Activated CD8-positive, alpha-beta memory T cell treated with anti-CD3 and anti-CD28 coated beads for 36 hours (primary cell): ENCODE measurements around the gene SLC17A7. TPM values are rescaled to one million over a fixed set of nuclear protein-coding genes. Genes with fewer than 3 reads are reported as not detected.

Source experiments
- CTCF ChIA-PET: fragments of 350-600 bp; sonication (Branson Sonifier 250); formaldehyde crosslinking; loops from one replicate; lab custom pipeline; 2021; ENCODE audit warnings: antibody characterized with exemption; lab: Charles Lee
- POLR2A ChIA-PET: fragments of 350-600 bp; sonication (Branson Sonifier 250); formaldehyde crosslinking; loops from one replicate; lab custom pipeline; 2021; ENCODE audit warnings: antibody characterized with exemption; lab: Charles Lee
- total RNA-seq, 2 experiments: library from RNA; stranded (reverse); gene quantifications; one replicate each; pipeline ENCODE4 v1.2.3, GENCODE V29; 2021

SLC17A7 gene
- total RNA-seq, 2 experiments from 2014 or later = not detected

DNA sequence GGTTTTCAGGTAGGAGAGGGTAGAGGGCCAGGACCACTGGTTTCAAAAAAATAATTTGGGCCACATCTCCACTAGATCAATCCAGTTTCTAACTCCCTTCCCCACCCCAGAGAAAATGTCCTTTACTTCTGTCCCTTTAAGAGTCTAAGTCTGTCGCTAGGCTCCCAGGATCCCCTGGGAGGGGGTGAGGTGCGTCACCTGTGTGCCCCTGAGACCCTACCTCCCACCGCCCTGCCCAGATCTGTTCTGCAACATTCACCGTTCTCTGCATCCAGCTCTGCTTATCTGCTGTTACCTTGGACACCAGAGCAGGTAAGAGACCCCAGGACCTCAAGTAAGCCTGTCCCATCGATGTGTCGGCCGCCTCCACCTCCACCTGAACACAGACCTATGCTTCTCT, 16.1 kb downstream of the SLC17A7 start, which contains the start of gene GFY:
GFY (plus strand) TSS at position 211 of the 400 bp plus-strand sequence. CDS start 1,043 bp downstream, outside the sequence.
- POLR2A ChIA-PET = no interaction called here
- CTCF ChIA-PET = no interaction called here

DNA sequence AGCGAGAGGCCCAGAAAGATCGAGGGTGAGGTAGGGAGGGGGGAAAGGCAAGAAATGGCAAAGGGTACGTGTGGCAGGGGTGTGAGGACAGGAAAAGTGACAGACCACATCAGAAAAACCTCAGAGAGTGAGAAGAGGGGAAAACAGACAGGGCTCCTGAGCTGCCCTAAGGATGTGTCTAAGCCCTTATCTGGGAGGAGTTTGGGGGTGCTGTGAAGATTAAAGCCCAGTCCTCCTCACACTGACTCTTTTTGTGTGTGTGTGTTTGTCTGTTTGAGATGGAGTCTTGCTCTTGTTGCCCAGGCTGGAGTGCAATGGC, 17.4 kb downstream of the SLC17A7 start:
- POLR2A ChIA-PET = interaction anchor here (0.9 kb wide), 1 partner anchor 28 kb away, joined by 3 read pairs; the partner anchor contains the start of gene PIH1D1
- CTCF ChIA-PET = interaction anchor here (0.7 to 1.0 kb wide), 2 partner anchors 93 to 154 kb away, joined by 4 read pairs; no protein-coding TSS in a partner anchor

DNA sequence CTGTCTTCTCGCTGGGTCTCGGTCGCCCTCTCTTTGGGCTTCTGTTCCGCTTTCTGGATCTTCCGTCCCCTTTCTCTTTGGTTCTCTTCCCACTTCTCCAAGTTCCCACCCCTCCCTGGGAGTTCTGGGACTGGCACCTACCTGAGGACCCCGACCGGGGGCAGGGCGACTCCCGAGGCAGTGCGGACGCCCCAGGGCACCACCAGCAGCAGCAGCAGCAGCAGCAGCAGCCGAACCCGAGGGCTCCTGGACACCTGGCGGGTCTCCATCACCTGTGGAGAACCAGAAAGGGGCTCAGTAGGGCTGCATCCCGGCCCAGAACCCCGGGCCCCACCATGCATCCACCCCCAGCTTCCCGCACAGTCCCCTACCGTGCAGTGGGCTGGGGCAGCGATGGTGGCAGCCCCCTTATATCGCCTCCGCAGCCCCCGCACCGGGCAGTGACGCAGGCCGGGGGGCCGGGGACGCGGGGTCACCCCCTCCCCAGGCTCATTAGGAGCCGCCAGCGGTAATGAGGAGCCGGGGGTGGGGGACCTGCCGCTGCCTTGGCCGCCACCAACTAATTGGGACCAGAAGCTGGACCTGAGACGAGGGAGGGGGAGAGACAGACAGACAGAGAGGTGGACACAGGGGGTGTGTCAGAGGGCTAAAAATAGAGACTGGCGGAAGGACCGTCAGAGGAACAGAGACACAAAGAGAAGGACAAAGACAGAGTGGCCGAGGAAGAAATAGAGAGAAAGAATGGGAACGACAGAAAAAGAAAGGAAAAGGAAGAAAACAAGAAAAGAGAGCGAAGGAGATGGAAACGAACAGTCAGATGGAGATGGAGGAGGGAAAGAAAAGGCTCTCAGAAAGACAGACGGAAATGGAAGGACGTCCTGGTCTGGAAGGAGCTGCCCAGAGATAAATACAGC, 18.0 kb downstream of the SLC17A7 start, which contains the start of gene PTH2:
PTH2 (minus strand) TSS at position 371 of the 914 bp plus-strand sequence; CDS start at position 269, 102 bp downstream.
- ChIA-PET CTCF (interaction anchor here (1.0 kb wide), 1 partner anchor 93 kb away, joined by 4 read pairs; no protein-coding TSS in a partner anchor), POLR2A (no interaction called here)

DNA sequence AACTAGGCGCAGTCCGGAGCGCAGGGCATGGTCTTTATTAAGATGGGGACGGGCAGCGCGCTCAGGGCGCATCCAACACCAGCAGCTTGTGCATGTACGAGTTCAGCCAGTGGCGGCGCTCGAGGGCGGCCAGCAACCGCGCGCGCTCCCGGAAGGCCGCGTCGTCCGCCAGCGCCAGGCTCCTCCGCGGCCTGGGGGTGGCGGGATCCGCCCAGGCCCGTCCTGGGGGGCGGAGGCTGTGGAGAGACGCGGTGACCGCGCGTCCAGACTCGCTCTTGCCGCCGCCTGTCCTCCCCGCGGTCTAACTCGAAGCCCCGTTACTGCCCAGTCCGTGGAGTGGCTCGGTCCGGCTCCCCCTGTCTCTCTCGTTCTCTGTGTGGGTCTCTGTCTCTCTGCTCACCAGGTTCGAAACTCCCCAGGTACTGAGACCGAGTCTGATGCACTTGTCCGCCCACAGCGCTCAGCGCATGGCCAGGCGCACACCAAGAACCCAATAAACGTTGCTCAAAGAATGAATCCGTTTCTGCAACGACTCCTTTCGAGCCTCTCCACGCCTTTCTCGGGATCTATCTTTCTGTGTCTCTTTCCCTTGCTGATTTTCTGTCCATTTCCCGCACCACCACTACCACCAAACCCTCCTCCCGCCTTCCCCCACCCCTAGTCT, 18.8 kb downstream of the SLC17A7 start:
- ChIA-PET POLR2A (no interaction called here), CTCF (no interaction called here)

DNA sequence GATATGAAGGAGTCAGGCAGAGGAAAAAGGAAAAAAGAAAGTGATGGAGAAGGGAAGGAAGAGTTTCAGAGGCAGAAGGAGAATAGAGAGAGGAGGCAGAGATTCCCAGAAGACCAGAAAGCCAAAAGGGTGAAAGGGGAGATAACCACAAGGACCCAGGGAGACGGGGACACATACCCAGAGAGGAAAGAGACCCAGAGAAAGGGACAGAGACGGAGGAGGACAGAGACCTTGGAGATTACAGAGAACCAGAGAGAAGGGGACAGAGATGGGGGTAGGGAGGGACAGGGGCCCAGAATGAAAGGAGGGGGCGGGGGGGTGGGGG, 19.5 kb downstream of the SLC17A7 start:
- CTCF ChIA-PET = no interaction called here
- POLR2A ChIA-PET = no interaction called here

DNA sequence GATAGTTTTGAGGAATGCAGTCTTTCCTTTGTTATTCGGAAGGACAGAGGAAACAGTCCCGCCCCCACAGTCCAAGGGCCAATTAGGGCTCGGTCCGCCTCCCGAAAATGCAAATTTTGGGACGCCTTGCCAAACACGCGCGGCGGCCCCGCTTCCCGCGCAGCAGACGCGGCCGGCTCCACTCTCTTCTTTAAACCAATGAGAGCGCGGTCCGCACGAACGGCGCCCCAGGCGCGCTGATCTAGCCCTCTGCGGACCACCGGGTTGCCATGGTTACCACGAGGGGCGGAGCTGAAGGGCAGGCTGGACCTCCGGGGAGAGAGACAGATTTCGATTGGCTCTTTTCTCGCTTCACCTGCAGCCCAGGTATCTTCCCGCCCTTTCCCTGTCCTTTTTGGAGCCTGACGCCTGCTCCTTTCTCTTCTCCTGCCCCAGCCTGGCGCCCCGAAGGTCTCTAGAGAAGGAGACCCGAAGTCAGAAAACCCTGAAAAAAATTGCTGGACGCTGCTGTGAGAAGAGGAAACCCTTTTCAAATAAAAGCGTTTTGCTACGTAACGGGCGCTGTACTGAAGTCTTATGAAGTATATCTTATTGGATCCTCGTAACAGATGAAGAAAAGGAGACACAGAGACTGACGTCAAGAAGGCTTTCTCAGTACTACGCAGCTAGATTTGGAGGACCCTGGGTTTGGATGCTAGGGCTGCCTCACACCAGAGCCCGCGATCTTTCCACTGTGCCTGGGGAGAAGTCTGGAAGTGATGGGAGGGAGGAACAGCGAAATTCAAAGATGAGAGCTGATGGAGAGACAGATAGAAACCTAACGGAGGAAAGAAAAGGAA, 20.1 kb downstream of the SLC17A7 start:
- ChIA-PET CTCF (no interaction called here), POLR2A (no interaction called here)

DNA sequence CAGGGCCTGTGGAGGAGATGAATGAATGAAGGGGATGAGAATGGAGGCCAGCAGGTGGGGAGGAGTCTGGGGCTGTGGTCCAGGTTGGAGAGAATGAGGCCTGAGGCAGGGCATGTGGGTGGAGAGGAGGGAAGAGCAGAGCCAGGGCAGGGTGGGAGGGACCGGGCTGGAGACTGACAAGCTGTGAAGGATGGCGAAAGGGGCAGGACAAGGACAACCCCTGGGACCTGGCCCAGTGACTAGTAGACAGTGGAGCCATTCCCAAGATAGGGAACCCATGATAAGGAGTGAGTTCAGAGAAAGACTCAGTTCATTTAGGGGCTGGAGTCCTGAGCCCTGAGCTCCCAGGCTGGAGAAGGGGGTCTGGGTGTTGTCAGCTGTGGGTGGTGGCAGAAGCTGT, 21.1 kb downstream of the SLC17A7 start:
- ChIA-PET CTCF (interaction anchor here (0.5 to 0.6 kb wide), 2 partner anchors 332 to 351 kb away, joined by 3 read pairs; no protein-coding TSS in a partner anchor), POLR2A (no interaction called here)

DNA sequence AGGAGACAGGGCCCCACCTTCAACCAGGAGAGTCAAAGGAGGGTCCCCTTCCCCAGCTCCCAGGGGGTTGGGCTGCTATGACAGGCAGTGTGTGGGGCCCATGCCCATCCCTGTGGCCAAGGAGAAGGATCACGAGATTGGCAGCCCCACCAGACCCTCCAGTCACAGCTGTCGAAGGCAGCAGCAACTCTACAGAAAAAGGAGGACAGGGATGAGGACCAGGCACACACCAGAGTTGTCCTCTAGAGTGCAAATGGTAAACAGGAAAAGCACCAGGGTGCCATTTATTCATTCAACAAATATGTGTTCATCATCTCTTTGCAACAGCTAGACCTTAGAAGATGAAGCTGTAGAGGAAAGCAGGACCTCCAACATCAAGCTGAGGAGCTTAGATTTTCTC, 22.2 kb downstream of the SLC17A7 start:
- POLR2A ChIA-PET = no interaction called here

DNA sequence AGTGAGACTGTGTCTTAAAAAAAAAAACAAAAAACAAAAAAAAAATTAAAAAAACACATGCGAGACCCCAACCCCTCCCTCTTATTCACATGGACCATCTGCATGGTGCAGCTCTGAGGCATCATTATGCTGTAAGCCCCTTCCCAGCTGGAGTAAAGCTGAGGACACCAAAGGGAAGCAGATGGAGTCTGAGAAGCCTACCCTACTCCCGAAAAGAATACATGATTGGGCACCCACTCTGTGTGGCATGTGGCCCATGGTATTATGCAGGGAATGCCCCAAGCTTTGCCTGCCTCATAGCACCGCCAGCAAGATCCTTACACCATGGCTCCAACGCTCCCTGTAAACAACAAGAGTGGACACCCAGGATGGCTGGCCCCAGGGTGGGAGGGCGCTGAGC, 22.8 kb downstream of the SLC17A7 start:
- CTCF ChIA-PET = interaction anchor here (0.8 to 1.5 kb wide), 3 partner anchors 13 to 27 kb away, joined by 3 to 4 read pairs (median 3); no protein-coding TSS in a partner anchor
- POLR2A ChIA-PET = no interaction called here

More for the DNA sequence above, 22.2 kb downstream of the SLC17A7 start:
- CTCF ChIA-PET = interaction anchor here (0.8 to 1.5 kb wide), 3 partner anchors 14 to 27 kb away, joined by 3 to 4 read pairs (median 3); no protein-coding TSS in a partner anchor

DNA sequence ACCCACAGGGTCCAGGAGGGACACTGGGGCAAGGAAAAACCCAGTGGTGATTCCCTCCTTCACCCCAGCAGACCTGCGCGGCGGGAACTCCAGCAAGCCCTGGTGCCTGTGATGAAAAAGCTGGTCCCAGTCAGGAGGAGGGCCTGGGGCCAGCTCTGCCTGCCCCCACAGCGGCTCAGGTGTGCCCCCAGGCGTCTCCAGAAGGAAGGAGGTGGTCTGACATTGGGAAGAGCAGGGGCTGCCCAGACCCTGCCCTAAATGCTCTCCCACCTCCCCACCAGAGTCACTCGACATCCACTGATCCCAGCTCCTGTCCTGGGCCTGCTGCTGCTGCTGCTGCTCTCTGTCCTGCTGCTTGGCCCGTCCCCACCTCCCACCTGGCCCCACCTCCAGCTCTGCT, 24.2 kb downstream of the SLC17A7 start:
- POLR2A ChIA-PET = no interaction called here
- CTCF ChIA-PET = interaction anchor here (0.8 to 1.3 kb wide), 2 partner anchors 12 to 56 kb away, joined by 3 read pairs; no protein-coding TSS in a partner anchor

DNA sequence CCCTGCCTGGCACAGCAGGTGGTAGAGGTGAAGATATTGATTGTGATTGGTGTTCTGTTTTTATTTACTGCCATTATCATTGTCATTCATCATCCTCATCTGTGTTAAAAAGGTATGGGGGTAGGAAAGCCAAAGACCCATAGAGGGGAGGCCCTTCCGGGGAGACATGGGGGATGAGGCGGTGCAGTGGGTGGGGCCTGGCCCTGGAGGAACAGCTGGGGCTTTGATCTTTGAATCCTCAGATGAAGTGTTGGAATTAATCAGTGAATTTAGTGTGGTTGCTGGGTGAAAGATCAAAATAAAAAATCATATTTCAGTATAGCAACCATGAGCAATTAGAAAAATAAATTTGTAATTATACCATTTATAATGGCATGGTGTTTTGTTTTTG, 25.5 kb downstream of the SLC17A7 start:
- POLR2A ChIA-PET = no interaction called here
- CTCF ChIA-PET = interaction anchor here (1.3 kb wide), 1 partner anchor 58 kb away, joined by 3 read pairs; no protein-coding TSS in a partner anchor

DNA sequence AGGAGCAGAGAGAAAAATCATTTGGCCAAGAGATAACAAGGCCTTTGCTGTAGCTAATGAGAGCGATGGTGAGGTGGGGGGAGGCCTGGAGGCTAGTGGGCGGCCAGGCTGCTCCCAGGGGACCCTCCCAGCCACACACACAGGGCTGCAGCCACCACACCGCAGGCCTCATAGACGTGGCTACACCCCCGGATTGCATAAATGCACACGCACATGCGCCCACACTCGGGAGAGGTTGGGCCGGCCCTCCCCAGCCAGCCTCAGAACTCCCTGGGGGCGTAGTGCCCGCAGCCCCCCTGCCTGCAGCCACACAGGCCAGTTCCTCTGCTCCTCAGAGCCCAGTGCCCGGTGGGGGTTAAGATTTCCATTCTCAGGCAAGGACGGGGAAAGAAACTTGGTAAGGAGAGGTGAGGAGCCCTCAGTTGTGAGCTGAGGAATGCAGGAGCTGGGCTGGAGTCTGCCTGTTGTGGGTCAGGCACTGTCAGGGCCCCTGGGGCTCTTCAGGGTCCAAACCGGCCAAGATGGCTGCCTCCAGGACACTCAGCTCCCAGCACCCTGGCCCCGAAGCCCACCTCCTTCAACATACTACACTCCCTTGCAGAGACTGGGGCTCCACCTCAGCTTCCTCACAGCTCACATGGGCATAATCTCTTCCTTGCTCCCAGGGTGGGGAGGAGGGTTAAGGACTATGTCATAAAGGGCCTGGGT, 26.1 kb downstream of the SLC17A7 start:
- CTCF ChIA-PET = interaction anchor here (0.6 to 1.3 kb wide), 2 partner anchors 47 to 58 kb away, joined by 3 read pairs; no protein-coding TSS in a partner anchor
- POLR2A ChIA-PET = no interaction called here

DNA sequence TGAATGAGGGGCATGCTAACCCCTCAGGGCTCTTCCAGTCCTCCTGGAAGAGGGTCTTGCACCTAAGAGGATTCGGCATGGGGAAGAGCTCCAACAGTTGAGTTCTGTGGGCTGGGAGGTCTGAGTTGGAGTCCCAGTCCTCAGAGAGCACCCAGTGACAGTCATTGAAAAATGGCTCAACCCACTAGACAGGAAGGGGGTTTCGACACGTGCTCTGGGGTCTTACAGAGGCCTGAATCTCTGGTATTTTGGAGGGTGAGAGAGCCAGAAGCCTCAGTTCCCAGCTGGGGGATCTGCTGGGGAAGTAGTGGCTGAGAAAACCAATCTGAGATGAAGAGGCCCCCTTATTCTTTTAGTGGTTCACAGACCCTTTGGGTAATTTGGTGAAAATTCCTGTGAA, 27.1 kb downstream of the SLC17A7 start:
- ChIA-PET POLR2A (no interaction called here), CTCF (no interaction called here)

DNA sequence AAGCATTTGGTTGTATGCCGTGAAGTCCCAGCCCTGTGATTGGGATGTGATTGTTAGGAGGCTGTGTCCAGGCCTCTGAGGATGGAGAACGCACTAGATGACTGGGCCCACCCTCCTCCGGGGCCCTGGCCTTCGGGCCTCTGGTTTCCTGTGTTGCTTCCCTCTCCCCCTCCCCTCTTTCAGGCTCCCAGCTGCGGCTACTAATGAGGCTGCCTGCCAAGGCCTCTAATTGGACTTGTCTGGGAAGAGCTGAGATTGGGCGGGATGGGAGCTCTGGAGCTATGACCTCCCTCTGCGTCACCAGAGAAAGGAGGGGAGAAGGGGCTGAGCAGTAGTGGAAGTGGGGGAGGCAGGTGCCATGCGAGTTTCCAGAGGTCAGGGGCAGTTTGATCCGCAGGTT, 28.0 kb downstream of the SLC17A7 start:
- ChIA-PET POLR2A (no interaction called here), CTCF (no interaction called here)

DNA sequence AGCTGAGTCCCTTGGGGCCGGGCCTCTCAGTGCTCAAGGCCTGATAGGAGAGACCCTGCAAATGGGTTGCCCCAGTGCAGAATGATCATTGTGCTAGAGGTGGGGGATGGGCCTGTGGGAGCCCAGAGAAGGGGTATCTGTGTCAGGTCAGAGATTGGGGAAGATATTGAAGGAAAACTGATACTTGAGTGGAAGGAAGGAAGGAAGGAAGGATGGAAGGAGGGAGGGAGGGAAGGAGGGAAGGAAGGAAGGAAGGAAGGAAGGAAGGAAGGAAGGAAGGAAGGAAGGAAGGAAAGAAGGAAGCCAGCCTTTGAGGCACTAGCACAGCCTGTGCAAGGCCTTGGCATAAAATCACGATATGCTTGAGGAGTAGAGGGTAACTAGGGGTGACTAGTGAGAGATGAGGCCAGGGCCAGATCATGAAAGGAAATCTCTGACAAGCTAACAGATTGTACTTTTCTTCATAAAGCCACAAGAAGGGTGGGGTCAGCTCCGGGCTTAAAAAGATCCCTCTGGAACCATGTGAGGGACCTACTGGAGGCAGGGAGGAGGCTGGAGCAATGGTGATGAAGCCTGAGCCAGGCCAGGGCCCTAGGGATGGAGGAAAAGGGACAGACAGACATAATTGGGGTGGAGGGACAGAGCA, 29.5 kb downstream of the SLC17A7 start:
- ChIA-PET POLR2A (no interaction called here), CTCF (interaction anchor here (0.7 to 2.5 kb wide), 3 partner anchors 27 to 525 kb away, joined by 3 to 5 read pairs (median 3); no protein-coding TSS in a partner anchor)

DNA sequence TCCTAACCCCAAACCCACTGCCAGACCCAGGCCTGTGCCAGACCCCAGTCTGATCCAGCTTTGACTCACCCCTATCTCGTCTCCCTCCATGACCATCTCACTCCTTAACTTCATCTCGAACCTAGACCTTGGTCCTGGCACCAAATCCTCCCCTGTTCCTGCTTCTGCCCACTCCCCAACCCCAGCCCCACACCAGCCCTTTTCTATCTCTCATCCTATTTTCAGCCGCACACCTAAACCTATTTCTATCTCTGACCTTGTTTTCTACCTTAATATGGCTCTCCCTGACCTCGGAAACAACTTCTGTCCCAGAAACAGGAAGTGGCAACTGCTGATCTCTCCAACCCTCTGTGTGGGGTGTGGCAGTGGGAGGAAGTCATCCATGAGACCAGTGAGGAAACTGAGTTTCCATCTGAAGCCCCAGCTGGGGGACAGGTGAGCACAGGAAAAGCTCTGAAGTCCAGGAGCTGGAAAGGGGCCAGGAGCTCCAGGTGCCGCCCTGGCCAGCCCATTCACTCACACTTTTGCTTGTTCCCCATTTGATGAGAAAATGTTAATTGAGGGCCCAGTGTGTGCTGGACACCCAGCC, 31.8 kb downstream of the SLC17A7 start:
- POLR2A ChIA-PET = interaction anchor here (1.3 kb wide), 1 partner anchor 32 kb away, joined by 7 read pairs; the partner anchor contains the start of gene SLC17A7
- CTCF ChIA-PET = interaction anchor here (1.4 to 2.5 kb wide), 2 partner anchors 18 to 81 kb away, joined by 4 to 5 read pairs; no protein-coding TSS in a partner anchor

DNA sequence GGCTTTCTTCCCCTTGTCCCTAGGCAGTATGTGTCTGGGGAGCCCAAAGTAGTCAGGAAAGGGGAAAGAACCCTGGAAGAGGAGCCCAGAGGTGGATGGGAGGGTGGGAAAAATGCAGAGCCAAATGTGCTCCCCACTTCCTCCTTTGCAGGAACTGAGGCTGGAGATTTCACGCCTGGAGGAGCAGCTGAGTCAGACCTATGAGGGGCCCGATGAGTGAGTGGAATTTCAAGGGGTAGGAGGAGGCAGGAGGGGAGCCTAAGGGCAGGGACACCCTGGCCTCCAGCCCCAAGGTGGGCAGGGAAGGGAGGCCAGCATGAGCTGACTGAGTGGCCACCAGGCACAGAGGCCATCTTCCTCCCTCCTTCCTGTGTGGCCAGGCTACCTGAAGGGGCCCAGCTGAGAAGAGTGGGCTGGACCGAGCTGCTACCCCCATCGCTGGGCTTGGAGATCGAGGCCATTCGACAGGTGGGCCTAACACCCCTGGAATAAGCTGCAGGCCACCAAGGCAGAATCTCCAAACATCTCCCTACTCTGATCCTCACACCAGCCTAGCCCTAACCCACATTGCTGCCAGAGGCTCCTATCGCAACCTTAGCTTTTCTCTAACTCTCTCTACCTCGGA, 32.4 kb downstream of the SLC17A7 start:
- ChIA-PET POLR2A (interaction anchor here (0.7 kb wide), 1 partner anchor 210 kb away, joined by 3 read pairs; no protein-coding TSS in a partner anchor), CTCF (interaction anchor here (0.9 to 2.5 kb wide), 3 partner anchors 17 to 81 kb away, joined by 4 to 6 read pairs (median 5); no protein-coding TSS in a partner anchor)
